Endothelial cell of hepatic sinusoid (primary cell): Measurements from ENCODE around the gene CD300A.

Experiments used
- in situ Hi-C: cut with HindIII; loops from 2 replicates; pipeline ENCODE4 v1.10.0; 2017; ENCODE audit warnings: low sequenced_read_pairs

The CD300A gene

DNA sequence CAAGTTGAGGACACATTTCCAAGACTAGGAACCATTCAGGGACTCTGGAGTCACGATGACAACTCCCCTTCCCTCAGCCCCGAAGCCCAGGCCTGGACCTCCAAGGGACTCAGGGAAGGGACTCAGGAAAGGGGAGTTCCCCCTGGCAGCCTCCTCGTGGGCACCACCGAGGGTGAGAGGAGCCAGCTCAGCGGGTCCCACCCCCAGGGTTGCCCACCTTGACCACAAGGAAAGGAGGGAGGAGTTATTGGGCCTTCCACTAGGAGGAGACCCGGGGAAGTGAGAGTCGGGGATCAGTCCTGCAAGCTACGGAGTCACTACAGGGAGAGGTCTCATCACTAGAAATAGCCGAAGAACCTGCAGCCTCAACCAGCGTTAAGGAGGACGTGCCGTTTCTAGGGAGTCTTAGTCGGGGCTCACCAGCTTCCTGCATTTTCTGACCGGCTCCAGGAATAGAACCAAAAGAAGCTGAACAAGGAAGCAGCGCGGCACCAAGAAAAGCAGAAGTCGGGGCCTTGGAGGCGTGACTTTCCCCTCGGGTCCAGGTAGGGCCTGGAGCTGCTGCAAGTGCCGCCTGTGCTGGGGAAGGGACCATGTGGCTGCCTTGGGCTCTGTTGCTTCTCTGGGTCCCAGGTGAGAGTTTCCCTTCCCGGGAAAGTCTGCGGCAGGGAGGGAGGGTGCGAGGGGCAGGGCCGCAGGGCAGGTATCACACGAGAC is at the start of gene CD300A:
CD300A (plus strand) TSS at position 524 of the 717 bp plus-strand sequence; CDS start at position 594, 70 bp downstream.
- in situ Hi-C loops: no loop called here

DNA sequence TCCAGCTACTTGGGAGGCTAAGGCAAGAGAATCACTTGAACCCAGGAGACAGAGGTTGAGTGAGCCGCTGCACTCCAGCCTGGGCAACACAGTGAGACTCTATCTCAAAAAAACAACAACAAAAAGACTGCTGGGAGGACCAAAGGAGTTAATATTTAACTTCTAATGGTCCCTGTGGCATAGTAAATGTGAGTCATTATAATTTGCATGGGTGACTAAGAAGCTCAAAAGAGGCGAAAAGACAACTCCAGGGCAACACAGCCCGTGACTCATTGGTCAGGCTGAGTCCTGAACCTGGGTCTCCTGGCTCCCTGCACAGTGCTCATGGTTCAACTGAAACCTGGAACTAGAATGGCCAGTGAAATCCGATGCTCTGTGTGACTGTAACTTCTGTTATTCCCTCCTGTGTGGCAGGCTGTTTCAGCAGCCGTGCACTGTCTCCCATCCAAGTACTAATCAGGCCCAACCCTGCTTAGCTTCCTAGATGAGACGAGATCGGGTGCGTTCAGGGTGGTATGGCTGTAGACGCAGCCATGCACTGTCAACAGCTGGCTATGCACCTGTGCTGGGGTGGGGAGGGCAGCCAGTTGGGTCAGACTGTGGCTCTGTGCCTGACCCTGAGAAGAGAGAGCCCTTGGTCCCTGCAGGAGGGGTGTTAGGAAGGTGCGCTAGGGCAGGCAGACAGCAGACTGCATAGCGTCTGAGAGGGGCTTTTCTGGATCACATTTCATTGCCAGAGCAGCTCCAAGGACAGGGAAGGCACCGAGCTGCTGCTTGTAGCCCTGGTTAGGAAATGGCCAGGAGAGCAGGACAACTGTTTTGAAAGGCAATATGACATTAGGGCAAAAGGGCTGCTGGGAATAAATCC is 49.0 kb upstream of the CD300A start:
- in situ Hi-C loops: no loop called here

DNA sequence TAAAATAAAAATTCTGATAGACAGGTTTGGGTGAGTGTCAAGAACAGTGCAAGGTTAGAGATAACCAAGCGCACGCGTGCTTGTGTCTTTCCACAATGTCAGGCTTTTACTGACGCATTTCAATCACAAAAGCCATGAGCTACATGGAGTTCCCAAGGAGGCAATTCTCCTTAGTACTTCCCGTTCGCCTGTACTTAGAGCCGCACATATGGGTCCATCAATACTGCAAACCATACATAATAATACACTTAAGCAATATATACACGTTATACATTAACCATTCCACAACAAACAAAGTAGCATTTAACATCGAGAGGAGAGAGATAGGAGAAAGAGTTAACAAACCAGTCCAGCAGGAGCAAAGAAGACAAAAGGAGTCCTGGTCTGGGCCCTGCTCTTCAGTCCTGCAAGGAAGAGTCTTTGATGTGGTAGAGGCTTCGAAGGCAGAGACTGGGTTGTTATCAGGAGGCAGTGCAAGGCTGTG is 46.5 kb upstream of the CD300A start:
- in situ Hi-C loops: no loop called here

DNA sequence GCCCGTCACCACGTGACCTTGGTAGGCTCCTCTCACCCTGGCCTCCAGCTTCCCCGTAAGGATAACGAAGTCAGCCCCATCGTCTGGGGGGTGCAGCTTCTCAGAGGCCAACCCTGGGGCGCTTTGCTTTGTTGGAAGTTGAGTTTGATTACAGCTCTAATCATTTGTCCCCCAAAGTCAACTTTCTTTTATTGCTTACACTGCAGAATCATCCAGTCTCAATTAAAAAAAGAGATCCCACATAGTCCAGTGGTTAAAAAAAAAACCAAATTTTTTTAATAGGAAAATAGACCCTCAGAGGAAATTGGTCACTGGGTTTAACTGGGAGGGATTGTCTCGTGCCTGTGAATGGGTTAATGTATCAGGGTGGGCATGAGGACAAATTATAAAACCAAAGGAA is 42.3 kb upstream of the CD300A start:
- in situ Hi-C loops: no loop called here

DNA sequence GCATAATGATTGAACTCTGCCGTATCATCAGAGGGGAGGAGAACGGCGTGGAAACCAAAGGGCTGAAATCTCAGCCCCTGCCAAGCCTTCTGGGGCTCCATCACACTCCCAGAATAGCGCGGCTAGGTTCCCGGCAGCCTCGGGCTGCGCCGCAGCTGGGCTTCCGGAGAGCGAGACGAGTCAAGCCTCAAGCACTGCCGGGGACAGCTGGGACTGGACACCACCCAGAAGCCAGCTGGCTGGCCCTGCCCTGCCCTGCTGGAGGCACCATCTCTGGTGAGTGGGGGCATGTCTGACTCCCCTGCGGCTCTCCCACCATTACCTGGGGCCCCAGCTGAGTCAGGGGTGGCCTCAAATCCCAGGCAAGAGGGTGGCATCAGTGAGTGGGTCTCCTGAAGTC is 41.8 kb upstream of the CD300A start:
- in situ Hi-C loops: no loop called here

GRCh38 chr17:74426551-74427047 is 39.8 kb upstream of the CD300A start:
- in situ Hi-C loops: no loop called here

GRCh38 chr17:74427048-74427762 is 39.2 kb upstream of the CD300A start:
- in situ Hi-C loops: no loop called here

DNA sequence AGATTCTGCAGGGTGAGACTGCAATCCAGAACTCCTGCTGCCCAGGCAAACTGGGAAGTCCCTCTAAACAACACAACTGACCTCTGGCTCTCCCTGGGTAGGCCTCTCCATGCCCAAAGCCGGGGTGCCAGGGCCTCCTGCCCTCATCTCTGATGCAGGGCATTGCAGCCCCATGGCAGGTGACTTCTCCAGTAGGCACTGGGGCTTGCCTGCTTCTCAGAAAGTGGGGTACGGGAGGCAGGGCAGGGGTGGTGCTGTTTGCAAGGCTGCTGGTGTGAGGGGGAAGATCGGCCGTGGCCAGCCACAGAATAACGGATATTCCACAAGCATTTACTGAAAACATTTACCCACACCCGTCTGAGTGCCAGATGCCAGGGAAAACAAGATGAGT is 38.7 kb upstream of the CD300A start:
- in situ Hi-C loops: no loop called here

DNA sequence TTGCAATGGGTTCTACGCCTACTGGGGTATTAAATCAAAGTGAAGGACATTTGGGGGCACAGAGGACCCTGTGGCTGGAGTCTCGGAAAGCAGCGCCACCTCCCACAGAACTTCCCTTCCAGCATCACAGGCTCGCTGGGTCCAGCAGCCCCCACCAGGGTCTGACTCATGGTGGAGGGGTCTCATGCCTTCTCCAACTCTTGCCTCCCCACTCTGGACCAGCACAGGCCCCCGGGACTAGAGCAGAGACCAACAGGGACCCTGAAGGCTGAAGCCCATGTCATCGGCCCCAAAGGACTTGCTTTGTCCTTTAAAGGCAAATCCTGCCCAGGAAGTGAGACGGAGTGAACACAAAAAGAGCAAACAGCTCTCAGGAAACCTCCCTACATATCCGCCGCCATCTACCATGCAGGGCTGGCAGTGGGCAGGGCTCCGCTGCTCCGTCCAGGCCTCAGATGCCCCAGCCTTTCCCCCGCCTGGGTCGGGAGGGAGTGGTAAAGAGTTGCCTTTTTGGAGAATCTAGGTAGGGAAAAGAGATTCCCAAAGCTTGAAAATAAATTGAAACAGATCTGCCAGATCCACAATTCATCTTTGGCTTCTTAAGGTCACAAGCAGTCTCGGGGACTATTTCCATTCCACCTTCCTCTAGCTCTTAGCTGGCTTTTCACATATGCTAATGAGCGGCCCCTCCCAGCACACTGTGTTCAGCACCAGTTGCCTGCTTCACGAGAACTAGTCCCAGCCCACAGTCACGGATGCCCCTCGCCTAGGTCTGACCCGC is 36.6 kb upstream of the CD300A start:
- in situ Hi-C loops: no loop called here

DNA sequence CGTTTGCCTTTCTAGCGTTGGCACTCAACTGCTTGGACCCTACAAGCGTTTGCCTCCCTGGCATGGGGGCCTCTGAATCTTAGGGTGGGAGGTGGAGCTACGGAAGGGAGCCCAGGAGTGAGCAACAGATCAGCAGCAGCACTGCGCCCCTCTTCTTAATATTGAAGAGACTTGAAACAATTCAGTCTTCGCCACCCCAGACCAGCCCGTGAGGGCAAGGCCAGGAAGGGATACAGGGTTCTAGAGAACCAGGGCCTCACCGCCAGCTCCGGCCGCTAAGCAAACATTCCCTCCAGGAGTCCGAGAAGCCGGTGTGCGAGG is 36.1 kb upstream of the CD300A start:
- in situ Hi-C loops: no loop called here

DNA sequence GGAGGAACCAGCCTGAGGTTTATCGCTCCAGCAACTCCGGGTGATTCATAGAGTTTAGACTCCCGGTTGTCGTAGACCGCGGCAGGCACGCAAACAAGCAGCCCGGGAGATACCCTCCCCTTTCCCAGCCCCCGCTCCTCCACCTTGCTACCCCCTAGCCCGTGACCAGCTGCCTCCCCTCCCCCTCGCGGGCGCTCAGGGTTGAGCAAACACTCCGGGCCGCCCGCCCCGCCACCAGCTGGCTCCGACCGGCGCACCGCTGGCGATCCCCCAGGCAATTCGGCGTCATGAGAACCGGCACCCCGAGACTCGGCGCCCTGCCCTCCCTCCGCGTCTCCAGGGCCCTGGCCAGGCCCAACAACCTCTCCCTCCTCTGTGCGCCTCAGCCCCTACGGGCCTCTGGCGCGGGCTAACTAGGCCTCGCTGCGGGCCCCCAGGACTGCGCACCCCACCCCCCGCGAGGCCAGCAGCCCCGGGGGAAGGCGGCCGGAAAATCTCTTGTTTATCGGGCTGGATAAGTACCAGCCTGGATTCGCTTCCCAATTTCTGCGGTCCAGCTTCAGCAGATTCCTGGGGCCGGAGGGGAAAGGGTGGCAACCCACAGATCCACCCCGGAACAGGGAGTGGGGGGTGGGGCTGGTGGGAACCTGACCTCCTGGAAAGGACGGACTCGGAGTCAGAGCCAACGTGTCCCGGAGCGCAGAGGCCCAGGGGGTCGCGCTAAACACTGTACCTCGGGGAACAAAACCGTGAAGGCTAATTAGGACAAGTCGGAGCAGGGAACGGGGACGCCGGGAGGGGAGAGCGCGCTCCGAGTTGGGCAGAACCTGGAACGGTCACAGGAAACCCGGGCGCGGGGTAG is 35.5 kb upstream of the CD300A start:
- in situ Hi-C loops: no loop called here

DNA sequence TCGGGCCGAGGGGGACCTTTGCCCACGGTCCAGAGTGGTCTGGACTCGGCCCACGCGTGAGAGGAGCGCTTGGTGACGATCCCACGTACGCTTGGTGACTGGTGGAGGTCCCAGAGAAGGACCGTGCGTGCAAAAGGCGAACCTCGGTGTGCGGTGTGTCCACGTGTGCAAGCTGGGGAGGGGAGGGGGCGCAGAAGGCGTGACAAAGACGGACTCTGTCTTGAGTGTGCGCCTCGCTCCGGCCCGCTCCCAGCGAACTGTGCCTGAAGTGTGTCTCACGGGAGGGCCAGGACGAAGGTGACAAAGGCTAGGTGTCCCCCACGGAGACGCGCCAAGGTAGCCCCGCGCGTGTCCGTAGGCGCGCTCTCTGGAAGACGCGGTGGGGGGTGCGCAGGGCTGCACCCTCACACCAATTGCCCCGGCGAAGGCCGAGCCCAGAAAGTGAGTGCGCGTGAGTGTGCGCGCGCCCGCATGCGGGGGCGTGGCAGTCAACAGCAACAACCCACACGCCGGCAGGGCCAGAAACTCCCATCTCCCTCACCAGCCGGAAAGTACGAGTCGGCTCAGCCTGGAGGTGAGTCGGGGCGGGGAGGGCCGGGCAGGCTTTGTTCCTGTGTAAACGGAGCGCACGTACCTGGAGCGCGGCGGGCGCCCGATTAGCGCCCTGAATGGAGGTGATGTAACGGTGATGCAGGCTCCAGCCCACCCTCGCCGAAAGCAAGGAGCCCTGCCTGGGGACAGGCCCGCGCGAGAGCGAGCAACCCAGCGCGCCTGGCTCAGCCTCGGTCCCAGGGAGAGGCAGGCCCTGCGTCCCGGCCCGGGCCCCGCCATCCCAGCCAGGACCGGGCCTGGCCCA is 34.6 kb upstream of the CD300A start, which contains the start of gene GPRC5C:
GPRC5C (plus strand) TSS at position 521 of the 856 bp plus-strand sequence. CDS start 7,689 bp downstream, outside the sequence.
- in situ Hi-C loops: no loop called here

- in situ Hi-C loops: no loop called here
These were observed 34.1 kb upstream of the CD300A start for GRCh38 chr17:74432424-74432690.

DNA sequence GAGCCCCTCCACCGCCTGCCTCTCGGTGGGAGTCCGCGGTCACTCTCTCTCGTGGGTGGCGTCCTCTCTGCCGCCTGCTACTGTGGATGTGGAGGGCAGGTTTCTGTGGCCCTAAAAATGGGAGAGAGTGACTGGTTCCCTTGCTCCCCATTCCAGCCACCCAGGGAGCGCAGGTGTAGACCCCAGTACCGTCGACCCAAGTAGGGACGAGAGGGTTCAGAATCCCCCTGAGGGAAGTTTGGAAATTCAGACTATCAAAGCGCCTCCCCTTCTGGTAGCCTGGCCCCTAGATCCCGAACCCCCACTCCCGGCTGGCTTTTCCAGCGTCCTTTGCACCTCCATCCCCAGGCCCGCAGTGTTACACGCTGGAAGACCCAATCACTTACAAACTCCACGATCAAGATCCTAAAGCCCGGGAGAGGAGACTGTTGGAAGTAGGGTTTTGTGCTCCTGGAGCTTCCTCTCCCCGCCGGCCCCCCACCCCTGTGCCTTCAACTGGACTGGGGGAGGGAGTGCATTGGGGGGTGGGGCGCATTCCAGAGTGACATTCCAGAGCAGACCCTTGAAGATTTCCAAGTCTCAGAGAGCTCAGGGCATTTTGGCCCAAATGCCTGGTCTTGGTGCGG is 33.6 kb upstream of the CD300A start:
- in situ Hi-C loops: no loop called here

GRCh38 chr17:74433421-74434121 is 32.9 kb upstream of the CD300A start:
- in situ Hi-C loops: no loop called here

- in situ Hi-C loops: no loop called here
These were observed 30.6 kb upstream of the CD300A start for GRCh38 chr17:74435775-74436359.

DNA sequence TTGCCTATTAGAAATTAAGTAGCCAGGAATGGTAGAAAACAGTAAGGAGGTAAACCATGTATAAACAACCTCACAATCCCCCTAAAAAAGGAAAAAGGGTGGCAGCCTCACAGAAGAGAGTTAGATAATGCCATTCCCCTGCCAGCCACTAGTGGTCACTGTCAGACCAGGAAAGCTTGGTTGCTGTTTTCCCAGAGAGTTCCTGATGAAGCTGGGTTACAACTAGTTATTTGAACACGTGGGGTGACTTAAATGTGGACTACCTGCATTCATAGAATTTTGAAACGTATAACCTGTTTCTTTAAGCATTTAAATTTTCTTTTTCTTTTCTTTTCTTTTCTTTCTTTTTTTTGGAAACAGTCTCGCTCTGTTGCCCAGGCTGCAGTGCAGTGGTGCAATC is 28.7 kb upstream of the CD300A start:
- in situ Hi-C loops: no loop called here
